ENCODE results near the gene FBXO47.

- TF ChIP-seq ZNF571 (tag by site-specific recombination; IDR thresholded peaks at IDR 0.05) (no peak), ZFHX2 (tag by site-specific recombination; conservative IDR thresholded peaks at IDR 0.05) (no peak), SALL2 (tag by site-specific recombination; IDR thresholded peaks at IDR 0.05; ENCODE audit: borderline replicate concordance) (no peak), SP7 (tag by site-specific recombination; IDR thresholded peaks at IDR 0.05) (no peak), ZNF610 (tag by site-specific recombination; IDR thresholded peaks at IDR 0.05; ENCODE audit: borderline replicate concordance) (no peak)
Measured at GRCh38 chr17:38897671-38898290, 69.4 kb downstream of the FBXO47 start.

Measured in HEK293 (cell line).